NCI-H2227 treated with DMSO at 0.1 percent for 48 hours (cell line): Measurements from ENCODE around the gene ZNF101.

Experiments
- DNase-seq: peaks from one replicate; lab custom pipeline; 2025; lab: John Stamatoyannopoulos, UW

ZNF101 gene

GRCh38 chr19:19668230-19669012, at the start of gene ZNF101:
Gene ZNF101, plus strand, starts transcription at chr19:19668839. Its CDS starts 125 bp downstream, at chr19:19668964.
- peak; percentile 72 for DNase-seq

- peak; percentile 12 for DNase-seq
Observed at GRCh38 chr19:19619181-19619848, 49.3 kb upstream of the ZNF101 start.

- DNase-seq, result no peak
Observed at GRCh38 chr19:19619849-19620210, 48.8 kb upstream of the ZNF101 start.

GRCh38 chr19:19623383-19623782, 45.3 kb upstream of the ZNF101 start:
- no peak for DNase-seq

GRCh38 chr19:19624032-19624570, 44.5 kb upstream of the ZNF101 start:
- no peak for DNase-seq

- DNase-seq, result no peak
Observed at GRCh38 chr19:19626516-19627472, 41.8 kb upstream of the ZNF101 start.

GRCh38 chr19:19627621-19628500, 40.8 kb upstream of the ZNF101 start, which contains the start of gene LPAR2:
Gene LPAR2, minus strand, starts transcription at chr19:19628220. Its CDS starts 945 bp downstream, at chr19:19627275.
- peak; percentile 70 for DNase-seq

GRCh38 chr19:19628501-19629134, 40.0 kb upstream of the ZNF101 start:
- DNase-seq, result peak; percentile 70

GRCh38 chr19:19630062-19630414, 38.6 kb upstream of the ZNF101 start:
- no peak for DNase-seq

- DNase-seq, result no peak
Observed at GRCh38 chr19:19630426-19630825, 38.2 kb upstream of the ZNF101 start.

GRCh38 chr19:19631346-19631745, 37.3 kb upstream of the ZNF101 start:
- DNase-seq, result no peak

- DNase-seq, result no peak
Observed at GRCh38 chr19:19632661-19633060, 36.0 kb upstream of the ZNF101 start.

GRCh38 chr19:19633711-19634515, 34.7 kb upstream of the ZNF101 start:
- no peak for DNase-seq

GRCh38 chr19:19634516-19635312, 33.9 kb upstream of the ZNF101 start:
- no peak for DNase-seq

- no peak for DNase-seq
Observed at GRCh38 chr19:19635313-19635702, 33.3 kb upstream of the ZNF101 start.

GRCh38 chr19:19636573-19637185, 32.0 kb upstream of the ZNF101 start:
- no peak for DNase-seq

- DNase-seq, result no peak
Observed at GRCh38 chr19:19637186-19637522, 31.5 kb upstream of the ZNF101 start.

- DNase-seq, result no peak
Observed at GRCh38 chr19:19637523-19638251, 31.0 kb upstream of the ZNF101 start.
